HepG2 (cell line): ENCODE measurements around the gene WSB2. TPM values are rescaled to one million over a fixed set of nuclear protein-coding genes. Genes with fewer than 3 reads are reported as not detected.

Experiments
- FOXO1 ChIP-seq: sonication (generic); formaldehyde crosslinking; IDR thresholded peaks from 2 replicates; pipeline ENCODE4 v1.4.0; 2020; ENCODE audit warnings: missing genetic modification reagents
- MBD4 ChIP-seq: IDR thresholded peaks from 2 replicates; pipeline ENCODE4 v1.6.1; 2012; ENCODE audit warnings: low read length, inconsistent platforms, borderline replicate concordance
- NFE2L1 ChIP-seq: sonication (generic); formaldehyde crosslinking; IDR thresholded peaks from 2 replicates; pipeline ENCODE4 v1.4.0; 2020; ENCODE audit warnings: missing genetic modification reagents, mild to moderate bottlenecking, borderline replicate concordance
- POLR2A ChIP-seq, 2 experiments: IDR thresholded peaks; 2 replicates each; pipeline ENCODE4 v1.6.1; 2011; ENCODE audit warnings: low read depth in 2 of 2, low read length in 2 of 2, mild to moderate bottlenecking in 1 of 2, moderate library complexity in 1 of 2; ENCODE audit not compliant: insufficient read depth in 1 of 2
- POLR2G ChIP-seq: fragments of 200-400 bp; formaldehyde crosslinking; IDR thresholded peaks from 2 replicates; pipeline ENCODE4 v1.6.1; 2018; ENCODE audit warnings: mild to moderate bottlenecking, low read depth, low read length, moderate library complexity
- RFX3 ChIP-seq: IDR thresholded peaks from 2 replicates; pipeline ENCODE4 v1.6.1; 2016; ENCODE audit warnings: missing biosample characterization, missing genetic modification reagents
- TAF15 ChIP-seq: fragments of 200-400 bp; formaldehyde crosslinking; IDR thresholded peaks from one replicate; pipeline ENCODE4 v1.6.1; 2018; ENCODE audit warnings: mild to moderate bottlenecking, low read depth, low read length; ENCODE audit not compliant: poor library complexity, severe bottlenecking
- TGIF2 ChIP-seq: IDR thresholded peaks from 2 replicates; pipeline ENCODE4 v1.6.1; 2016; ENCODE audit warnings: control low read depth, missing compliant biosample characterization
- polyA plus RNA-seq, 8 experiments: library from polyadenylated mRNA; depleted of rRNA in 3 of 8; stranded (reverse) in 7 of 8; unstranded in 1 of 8; fragments of >200 nt; fragmentation: Illumina TruSeq in 4 of 8; extraction: Trizol in 4 of 8; gene quantifications; 2 replicates each; pipeline versions ENCODE4 v1.2.1 to v1.2.3, GENCODE V29; 2011 to 2016; ENCODE audit warnings: low read depth in 4 of 8, missing spikeins in 1 of 8, mixed read lengths in 1 of 8; ENCODE audit not compliant: insufficient read depth in 1 of 8
- total RNA-seq, 5 experiments: library from RNA; depleted of rRNA; stranded (reverse); fragments of >200 nt; fragmentation: Illumina TruSeq; extraction: Trizol; gene quantifications; 2 replicates each; pipeline ENCODE4 v1.2.3, GENCODE V29; 2016; ENCODE audit warnings: low read depth in 1 of 5
- TF ChIP-seq, protein P1 (sequence below): sonication (generic); formaldehyde crosslinking; IDR thresholded peaks from 2 replicates; pipeline ENCODE4 v1.5.1; 2020; ENCODE audit warnings: mild to moderate bottlenecking, missing genetic modification reagents, borderline replicate concordance
- TF ChIP-seq, protein P2 (sequence below): sonication (generic); formaldehyde crosslinking; IDR thresholded peaks from 2 replicates; pipeline ENCODE4 v1.5.0; 2020; ENCODE audit warnings: mild to moderate bottlenecking, missing genetic modification reagents
- TF ChIP-seq, protein P3 (sequence below): sonication (generic); formaldehyde crosslinking; IDR thresholded peaks from 2 replicates; pipeline ENCODE4 v1.4.0; 2020; ENCODE audit warnings: mild to moderate bottlenecking, missing genetic modification reagents

The WSB2 gene
- total and polyA plus RNA-seq, 2 of the 13 experiments (the other 11 are each of a cell fraction or from before 2014, with no cell fraction given), result 31.0 to 82.8 TPM

DNA sequence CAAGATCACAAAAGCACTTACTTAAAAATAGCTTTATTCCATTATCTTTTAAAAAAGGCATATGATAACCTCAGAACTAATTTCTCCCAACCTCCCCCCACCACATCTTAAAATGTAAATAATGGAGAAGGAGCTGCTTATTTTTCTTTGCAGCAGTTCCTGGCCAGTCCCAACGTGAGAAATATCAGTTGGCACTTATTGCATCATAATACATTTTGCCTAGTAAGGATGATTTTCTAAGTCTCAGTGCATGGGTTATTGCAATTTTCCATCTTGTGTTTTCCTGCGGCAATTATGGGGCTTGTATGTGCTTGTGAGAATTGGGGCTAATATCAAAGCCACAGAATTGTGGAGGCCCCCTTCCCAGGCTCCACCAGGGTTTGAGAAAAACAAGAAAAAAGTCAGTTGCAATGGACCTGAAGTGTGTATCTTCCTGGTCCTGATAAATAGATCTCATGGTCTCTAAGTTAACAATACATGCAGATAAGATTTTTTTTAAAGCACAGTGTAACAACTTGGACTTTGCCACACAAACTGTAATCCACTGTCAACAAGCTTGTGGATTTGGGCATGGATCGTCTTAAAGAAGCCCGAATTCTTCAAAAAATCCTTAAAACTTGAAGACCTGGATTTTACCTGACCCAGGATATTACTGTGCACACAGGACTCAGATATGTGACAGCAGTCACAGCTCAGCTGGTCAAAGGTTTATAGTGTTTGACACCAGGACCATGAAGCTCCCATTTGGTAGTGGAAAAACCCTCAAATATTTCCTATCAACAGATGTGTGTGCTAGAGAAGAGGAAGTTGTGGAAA, 2.8 kb upstream of the WSB2 start (continued):
- TF ChIP-seq, protein P1, sequence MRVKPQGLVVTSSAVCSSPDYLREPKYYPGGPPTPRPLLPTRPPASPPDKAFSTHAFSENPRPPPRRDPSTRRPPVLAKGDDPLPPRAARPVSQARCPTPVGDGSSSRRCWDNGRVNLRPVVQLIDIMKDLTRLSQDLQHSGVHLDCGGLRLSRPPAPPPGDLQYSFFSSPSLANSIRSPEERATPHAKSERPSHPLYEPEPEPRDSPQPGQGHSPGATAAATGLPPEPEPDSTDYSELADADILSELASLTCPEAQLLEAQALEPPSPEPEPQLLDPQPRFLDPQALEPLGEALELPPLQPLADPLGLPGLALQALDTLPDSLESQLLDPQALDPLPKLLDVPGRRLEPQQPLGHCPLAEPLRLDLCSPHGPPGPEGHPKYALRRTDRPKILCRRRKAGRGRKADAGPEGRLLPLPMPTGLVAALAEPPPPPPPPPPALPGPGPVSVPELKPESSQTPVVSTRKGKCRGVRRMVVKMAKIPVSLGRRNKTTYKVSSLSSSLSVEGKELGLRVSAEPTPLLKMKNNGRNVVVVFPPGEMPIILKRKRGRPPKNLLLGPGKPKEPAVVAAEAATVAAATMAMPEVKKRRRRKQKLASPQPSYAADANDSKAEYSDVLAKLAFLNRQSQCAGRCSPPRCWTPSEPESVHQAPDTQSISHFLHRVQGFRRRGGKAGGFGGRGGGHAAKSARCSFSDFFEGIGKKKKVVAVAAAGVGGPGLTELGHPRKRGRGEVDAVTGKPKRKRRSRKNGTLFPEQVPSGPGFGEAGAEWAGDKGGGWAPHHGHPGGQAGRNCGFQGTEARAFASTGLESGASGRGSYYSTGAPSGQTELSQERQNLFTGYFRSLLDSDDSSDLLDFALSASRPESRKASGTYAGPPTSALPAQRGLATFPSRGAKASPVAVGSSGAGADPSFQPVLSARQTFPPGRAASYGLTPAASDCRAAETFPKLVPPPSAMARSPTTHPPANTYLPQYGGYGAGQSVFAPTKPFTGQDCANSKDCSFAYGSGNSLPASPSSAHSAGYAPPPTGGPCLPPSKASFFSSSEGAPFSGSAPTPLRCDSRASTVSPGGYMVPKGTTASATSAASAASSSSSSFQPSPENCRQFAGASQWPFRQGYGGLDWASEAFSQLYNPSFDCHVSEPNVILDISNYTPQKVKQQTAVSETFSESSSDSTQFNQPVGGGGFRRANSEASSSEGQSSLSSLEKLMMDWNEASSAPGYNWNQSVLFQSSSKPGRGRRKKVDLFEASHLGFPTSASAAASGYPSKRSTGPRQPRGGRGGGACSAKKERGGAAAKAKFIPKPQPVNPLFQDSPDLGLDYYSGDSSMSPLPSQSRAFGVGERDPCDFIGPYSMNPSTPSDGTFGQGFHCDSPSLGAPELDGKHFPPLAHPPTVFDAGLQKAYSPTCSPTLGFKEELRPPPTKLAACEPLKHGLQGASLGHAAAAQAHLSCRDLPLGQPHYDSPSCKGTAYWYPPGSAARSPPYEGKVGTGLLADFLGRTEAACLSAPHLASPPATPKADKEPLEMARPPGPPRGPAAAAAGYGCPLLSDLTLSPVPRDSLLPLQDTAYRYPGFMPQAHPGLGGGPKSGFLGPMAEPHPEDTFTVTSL (CRISPR knock-in tag), result peak; percentile 46; the same call in 1 of the 2 replicates
- peak; percentile 64 for TF ChIP-seq POLR2G
- TF ChIP-seq, protein P2, sequence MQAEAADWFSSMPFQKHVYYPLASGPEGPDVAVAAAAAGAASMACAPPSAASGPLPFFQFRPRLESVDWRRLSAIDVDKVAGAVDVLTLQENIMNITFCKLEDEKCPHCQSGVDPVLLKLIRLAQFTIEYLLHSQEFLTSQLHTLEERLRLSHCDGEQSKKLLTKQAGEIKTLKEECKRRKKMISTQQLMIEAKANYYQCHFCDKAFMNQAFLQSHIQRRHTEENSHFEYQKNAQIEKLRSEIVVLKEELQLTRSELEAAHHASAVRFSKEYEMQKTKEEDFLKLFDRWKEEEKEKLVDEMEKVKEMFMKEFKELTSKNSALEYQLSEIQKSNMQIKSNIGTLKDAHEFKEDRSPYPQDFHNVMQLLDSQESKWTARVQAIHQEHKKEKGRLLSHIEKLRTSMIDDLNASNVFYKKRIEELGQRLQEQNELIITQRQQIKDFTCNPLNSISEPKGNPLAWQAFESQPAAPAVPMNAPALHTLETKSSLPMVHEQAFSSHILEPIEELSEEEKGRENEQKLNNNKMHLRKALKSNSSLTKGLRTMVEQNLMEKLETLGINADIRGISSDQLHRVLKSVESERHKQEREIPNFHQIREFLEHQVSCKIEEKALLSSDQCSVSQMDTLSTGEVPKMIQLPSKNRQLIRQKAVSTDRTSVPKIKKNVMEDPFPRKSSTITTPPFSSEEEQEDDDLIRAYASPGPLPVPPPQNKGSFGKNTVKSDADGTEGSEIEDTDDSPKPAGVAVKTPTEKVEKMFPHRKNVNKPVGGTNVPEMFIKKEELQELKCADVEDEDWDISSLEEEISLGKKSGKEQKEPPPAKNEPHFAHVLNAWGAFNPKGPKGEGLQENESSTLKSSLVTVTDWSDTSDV (CRISPR knock-in tag), result no peak
- no peak for TF ChIP-seq MBD4
- no peak for TF ChIP-seq TAF15
- TF ChIP-seq RFX3 (CRISPR knock-in tag), result no peak
- peak in 1 of 2 experiments; percentile 29; a peak in 1 of 4 replicates for TF ChIP-seq POLR2A (IDR thresholded peaks at IDR 0.05; ENCODE audit: insufficient read depth in 1 of 2, low read depth in 2 of 2, low read length in 2 of 2)
- TF ChIP-seq FOXO1, result peak; percentile 33; the same call in 1 of the 2 replicates
- TF ChIP-seq, protein P3, sequence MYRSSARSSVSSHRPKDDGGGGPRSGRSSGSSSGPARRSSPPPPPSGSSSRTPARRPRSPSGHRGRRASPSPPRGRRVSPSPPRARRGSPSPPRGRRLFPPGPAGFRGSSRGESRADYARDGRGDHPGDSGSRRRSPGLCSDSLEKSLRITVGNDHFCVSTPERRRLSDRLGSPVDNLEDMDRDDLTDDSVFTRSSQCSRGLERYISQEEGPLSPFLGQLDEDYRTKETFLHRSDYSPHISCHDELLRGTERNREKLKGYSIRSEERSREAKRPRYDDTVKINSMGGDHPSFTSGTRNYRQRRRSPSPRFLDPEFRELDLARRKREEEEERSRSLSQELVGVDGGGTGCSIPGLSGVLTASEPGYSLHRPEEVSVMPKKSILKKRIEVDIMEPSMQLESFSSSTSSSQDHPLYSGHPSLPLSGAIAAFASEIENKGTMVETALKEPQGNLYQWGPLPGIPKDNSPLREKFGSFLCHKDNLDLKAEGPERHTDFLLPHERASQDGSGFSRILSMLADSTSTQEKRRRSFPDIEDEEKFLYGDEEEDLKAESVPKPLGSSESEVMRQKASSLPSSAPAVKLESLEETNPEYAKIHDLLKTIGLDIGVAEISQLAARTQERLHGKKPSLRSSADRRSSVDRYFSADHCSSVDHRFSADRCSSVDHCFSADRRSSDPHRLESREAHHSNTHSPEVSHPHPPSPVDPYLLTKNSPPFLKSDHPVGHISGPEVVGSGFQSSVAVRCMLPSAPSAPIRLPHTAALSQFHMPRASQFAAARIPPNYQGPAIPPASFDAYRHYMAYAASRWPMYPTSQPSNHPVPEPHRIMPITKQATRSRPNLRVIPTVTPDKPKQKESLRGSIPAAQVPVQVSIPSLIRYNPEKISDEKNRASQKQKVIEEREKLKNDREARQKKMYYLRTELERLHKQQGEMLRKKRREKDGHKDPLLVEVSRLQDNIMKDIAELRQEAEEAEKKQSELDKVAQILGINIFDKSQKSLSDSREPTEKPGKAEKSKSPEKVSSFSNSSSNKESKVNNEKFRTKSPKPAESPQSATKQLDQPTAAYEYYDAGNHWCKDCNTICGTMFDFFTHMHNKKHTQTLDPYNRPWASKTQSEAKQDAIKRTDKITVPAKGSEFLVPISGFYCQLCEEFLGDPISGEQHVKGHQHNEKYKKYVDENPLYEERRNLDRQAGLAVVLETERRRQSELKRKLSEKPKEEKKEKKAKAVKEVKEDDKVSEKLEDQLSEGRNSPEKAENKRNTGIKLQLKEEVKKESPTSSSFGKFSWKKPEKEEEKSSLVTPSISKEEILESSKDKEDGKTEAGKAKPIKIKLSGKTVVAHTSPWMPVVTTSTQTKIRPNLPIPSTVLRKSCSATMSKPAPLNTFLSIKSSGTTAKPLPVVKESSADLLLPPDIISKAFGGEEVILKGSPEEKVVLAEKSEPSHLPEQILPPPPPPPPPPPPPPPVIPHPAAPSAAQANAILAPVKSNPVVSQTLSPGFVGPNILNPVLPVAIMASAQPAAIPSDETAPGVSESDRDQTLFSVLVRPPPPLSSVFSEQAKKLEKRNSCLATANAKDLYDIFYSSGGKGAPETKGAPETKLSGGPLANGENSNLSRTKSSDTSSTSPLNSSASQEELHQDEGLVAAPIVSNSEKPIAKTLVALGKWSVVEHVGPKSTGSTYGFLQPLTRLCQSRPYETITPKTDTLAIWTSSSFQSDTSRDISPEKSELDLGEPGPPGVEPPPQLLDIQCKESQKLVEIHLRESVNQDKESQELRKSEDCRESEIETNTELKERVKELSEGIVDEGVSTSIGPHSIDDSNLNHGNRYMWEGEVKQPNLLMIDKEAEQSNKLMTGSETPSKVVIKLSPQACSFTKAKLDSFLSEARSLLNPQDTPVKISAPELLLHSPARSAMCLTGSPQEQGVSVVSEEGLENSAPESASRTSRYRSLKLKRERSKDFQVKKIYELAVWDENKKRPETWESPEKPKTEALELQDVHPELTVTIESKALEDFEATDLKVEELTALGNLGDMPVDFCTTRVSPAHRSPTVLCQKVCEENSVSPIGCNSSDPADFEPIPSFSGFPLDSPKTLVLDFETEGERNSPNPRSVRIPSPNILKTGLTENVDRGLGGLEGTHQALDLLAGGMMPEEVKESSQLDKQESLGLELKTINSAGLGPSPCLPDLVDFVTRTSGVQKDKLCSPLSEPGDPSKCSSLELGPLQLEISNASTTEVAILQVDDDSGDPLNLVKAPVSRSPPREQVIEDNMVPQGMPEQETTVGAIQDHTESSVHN (CRISPR knock-in tag), result no peak
- no peak for TF ChIP-seq NFE2L1
- TF ChIP-seq TGIF2, result no peak
